Urothelium cell line (cell line): Measurements from ENCODE around the gene RGS3.
"Not testable (repeated sequence)": the region's sequence is repeated elsewhere in the genome, so short reads cannot be mapped to it uniquely, and the experiment has no call there.

Source experiments
- DNase-seq: peaks from one replicate; pipeline ENCODE4 v3.0.0; 2011; ENCODE audit warnings: low spot score, mixed read lengths
- FAIRE-seq: peaks from 2 replicates; lab custom pipeline; 2011; peaks lifted over from hg19 to GRCh38; lab: Jason Lieb, UNC

Gene RGS3

DNA sequence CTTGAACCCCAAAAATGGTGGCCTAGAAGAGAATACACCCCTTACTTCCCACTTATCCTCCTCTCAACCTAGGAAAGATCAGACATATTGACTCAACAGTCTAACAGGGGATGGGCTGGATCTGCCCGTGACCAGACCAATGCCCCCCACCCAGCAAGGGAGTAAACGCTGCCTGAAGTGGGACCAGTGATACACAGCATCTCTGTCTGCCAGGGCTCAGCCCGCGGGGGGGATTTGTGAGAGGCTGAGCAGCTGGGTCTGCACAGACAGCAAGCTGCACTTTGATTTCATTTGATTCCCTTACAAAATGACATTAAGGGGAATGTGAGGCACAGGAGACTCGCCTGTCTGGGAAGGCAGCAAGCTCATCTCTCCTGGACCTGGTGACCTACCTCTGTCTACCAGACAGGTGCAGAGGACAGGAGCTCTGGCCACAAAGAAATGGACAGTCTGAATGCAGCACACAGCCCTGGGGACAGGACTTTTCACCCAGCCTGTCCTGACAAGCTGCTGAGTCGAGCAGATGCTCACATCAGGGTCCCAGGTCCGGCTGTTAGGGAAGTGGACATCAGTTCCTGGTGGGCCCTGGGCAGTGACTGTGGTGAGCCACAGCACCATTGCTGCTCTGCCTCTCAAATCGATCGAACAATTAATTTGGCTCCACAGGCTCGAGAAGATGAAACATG, 79.9 kb downstream of the RGS3 start:
- DNase-seq (no peak), FAIRE-seq (no peak)

DNA sequence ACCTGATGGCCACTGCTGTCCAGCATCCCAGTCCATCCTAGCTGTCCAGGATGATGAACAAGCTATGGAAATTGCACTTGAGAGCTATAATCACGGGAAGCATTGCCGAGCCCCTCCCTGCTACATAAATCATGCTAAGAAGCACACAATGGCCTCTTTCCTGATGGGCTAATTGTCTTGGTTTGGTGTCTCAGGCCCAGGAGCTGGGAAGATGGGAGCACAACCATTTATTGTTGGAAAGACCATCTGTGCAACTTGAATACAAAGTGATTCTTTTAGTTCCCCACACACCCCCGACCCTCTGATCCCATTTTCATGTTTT, 80.4 kb downstream of the RGS3 start:
- FAIRE-seq = no peak
- no peak for DNase-seq

DNA sequence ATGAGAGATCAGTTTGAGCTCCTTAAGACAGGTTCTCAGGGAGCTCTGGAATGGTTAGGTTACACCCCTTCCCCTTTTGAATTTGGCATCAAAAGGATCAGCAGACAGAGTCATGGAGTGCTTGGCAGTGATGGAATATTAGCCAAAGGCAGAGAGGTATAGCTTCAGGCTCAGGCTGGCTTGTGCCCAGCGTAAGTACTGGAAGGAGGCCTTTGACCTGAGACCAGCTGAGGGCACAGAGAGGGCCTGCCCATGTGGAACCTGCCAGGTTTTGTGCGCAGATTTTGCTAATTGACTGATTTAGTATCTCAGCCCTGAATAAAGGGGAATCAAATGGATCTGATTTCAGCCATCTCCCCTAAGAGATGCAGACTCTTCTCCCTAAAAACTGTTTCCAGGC, 81.5 kb downstream of the RGS3 start:
- DNase-seq (no peak), FAIRE-seq (no peak)

DNA sequence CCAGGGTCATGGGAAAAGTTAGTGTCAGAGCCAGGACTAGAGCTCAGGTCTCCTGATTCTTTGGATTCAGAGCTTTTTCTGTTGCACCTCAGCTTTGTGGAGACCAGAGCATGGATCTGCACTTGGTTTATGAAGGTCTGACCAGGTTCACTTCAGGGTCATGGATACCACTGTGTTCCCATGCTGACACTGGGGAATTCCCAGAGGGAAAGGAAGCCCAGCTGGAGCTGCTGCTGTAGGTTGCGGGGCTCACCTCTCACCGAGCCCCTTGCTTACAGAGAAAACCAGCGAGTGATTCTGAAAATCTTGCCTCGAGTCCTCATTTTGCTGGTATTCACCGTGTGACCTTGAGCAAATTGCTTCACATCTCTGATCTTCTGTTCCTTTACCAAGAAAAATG, 83.0 kb downstream of the RGS3 start:
- FAIRE-seq = no peak
- no peak for DNase-seq

DNA sequence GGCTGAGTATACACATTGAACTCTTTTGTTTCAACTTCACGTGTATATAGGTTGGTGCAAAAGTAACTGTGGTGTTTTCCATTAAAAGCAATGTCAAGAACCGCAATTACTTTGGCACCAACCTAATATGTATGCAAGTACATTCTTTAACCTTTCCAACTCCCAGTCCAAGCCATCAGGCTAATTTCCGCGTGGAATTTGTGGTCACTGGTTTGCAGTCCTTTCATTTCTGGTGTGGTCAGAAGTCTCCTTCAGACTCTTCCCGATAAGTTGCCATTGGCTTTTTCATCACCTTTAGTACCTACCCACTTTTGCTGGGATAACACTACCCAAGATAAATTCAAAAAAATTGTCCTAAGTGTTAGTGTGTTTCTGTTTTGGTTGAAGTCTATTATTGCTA, 84.0 kb downstream of the RGS3 start:
- FAIRE-seq (no peak), DNase-seq (no peak)

DNA sequence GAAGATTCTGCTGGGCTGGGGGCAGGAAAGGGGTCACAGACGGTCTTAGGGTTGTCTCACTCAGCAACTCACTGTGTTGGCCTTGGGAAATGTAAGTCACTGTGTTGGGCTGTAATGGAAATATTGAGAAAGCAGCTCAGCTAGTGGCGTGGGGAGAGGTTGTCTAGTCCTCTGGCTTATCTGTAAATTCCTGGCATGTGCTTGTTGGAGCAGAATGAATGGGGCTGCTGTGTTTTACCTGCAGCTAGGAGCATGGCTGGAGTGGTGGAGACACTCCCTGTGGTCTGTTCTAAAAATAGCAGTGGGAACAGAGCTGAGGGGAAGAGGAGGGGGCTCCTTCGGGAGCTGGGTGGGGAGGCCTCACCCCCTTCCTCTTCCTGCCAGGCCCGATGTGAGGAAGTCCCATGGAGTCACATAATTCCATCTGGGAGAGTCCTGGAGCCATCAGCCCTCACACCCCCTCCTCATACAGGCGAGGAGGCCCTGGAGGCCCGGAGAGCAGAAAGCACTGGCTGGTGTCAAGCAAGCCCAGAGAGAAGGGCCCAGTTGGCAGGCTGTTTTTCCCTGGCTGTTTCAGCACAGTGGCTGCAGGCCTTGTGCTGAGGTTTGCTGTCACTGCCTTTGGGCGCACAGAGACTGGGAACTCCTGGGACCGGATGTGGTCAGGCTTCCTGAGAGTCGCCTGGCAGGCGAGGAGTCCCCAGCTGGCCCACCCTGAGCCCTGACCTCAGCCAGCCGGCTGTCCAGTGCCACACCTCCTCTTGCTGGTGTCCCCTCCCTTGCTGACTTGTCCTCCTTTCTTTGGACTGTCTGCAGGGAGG, 84.9 kb downstream of the RGS3 start:
- DNase-seq (peak; percentile 57), FAIRE-seq (no peak)

DNA sequence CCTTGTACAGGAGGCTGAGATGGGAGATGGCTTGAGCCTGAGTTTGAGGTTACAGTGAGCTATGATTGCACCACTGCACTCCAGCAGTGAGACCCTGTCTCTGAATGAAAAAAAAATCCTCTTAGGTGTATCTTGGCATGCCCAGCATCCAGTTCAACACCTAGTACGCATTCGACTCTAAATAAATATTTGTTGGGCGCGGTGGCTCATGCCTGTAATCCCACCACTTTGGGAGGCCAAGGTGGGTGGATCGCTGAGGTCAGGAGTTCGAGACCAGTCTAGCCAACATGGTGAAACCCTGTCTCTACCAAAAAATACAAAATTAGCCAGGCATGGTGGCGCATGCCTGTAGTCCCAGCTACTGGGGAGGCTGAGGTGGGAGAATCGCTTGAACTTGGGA, 86.4 kb downstream of the RGS3 start:
- DNase-seq, FAIRE-seq: not testable (repeated sequence)

DNA sequence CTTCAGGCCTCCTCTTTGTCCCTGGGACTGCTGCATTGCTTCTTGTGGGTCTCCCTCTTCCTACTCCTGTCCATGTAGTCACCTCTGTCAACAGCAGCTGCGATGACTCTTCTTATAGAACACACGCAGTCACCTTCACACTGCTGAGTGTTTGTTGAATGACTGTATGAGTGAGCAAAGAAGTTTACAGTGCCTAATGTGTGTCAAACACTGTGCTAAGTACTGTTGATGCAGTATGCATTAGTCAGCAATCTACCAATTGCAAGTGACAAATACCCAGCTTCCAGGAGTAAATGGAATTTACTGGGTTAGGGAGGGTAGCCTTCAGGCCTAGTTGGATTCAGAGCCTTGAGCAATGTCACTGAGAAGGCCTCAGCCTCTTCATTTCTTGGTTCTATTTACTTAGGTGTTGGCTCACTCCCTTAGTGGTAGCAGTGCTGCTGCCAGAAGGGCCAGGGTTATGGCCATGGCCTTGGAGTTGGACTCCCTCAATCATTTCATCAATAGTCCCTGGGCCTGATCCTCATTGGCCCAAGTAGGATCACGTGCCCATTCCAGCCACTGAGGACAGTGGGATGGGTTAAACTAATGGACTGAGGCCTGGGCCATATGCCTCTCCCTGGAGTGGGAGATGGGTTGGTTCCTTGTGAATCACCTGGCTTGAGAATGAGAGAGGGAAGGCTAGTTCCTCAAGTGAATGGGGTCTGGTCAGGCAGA, 93.5 kb downstream of the RGS3 start:
- no peak for DNase-seq
- FAIRE-seq = no peak

DNA sequence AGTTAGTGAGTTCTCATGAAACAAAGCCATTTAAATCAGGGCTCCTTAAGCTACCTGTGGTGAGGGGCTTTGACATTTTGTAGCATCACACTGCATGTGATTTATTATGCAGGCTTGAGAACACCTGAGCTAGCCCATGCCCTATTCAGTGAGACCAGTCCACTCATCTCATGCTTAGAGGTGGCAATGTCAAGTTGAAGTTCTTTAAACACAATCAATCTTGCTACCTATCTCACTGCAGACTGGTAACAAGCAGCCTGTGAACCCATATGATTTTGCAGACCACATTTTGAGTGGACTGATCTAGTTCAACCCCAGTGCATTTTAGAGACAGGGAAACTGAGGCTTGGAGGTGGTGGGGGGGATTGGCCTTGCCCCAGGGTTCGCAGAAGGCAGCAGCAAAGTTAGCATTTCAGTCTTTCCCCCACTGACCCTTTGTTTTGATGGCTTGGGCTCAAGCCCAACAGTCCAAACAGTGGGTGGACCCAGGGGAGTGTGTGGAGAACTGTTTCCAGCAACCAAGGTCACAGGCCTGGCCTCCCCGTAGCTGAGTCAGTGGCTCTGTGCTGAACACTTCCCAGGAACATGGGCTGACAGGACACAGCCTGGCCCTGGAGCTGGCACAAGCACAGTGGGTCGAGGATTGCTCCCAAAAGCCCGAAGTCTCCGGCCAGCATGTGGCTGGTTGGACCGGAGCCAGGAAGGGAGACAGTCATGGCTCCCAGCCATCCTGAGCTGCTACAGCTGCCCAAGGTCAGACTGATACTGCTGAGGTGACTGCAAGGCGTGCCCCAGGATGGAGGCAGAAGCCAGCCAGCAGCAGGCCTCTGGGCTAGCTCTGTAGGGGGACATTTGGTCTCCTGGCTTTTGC, 95.3 kb downstream of the RGS3 start:
- DNase-seq (no peak), FAIRE-seq (no peak)

DNA sequence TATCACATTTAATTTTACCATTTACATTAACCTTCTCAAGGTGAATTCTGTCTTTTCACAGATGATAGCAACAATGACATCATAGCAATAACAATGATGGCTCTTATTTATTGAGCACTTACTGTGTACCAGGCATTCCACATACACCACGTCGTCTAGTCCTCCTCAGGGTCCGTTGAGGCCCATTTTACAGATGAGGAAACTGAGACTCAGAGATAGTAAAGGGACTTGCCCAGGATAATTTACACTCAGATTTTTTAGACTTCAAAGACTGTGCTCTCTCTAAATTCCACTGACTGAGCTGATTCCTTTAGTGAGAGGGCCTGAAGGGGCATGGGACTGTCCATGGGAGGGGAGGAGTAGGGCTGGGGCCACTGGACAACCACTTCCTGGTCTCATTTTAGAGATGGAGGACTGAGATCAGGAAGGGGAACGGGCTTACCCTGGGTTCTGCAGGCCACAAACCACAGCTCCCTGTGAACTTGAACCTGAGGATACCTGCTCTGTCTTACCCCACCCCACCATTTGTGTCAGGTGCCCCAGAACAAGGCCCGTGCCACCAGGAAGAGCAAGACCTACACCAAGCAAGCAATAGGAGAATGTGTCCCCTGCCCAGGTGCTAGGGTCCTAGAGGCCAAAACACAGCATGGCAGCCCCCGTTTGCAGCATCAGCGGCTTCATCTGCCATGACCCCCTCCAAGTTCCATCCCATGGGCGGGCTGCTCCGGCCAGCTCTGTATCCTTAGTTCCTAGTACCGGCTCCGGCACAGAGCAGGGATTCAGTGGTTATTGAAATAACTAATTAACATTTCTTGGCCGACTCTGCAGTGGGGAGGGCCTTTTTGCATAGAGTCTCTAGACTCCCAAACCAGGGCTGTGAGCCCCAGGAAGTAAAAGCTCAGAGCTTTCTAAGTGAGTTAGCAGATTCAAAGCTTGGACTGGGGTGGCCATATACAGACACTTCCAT, 96.6 kb downstream of the RGS3 start:
- no peak for FAIRE-seq
- DNase-seq = no peak

DNA sequence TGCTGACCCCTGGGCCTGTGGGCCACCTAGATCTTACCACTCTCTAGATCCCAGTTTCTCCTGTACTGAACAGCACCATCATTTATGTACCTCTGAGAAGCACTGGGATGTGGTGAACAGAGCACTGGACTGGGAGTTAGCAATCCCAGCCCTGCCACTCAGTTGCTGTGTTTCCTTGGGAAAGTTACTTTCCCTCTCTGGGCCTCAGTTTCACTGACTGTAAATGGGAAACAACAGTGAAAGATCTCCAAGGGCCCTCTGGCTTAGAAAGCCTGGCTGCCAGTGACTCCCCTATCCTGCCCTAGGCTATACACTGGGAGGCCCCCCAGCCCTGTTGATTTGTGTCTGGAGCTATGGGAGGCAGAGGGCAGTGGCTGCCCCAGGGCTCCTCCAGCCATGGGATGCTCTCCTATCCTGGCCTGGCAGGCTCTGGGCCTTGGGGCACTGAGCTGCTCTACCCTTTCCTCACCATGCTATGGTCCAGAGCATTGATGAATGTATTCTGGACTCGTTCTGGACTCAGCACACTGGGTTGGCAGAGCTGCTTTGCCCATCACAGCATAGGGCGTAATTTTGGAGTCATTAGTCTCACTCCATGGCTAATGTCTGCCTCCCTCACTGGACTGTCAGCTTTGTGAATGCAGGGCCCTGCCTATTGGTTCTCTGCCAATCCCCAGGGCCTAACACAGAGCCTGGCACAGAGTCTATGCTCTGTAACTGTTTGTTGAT, 99.3 kb downstream of the RGS3 start:
- DNase-seq (no peak), FAIRE-seq (no peak)

DNA sequence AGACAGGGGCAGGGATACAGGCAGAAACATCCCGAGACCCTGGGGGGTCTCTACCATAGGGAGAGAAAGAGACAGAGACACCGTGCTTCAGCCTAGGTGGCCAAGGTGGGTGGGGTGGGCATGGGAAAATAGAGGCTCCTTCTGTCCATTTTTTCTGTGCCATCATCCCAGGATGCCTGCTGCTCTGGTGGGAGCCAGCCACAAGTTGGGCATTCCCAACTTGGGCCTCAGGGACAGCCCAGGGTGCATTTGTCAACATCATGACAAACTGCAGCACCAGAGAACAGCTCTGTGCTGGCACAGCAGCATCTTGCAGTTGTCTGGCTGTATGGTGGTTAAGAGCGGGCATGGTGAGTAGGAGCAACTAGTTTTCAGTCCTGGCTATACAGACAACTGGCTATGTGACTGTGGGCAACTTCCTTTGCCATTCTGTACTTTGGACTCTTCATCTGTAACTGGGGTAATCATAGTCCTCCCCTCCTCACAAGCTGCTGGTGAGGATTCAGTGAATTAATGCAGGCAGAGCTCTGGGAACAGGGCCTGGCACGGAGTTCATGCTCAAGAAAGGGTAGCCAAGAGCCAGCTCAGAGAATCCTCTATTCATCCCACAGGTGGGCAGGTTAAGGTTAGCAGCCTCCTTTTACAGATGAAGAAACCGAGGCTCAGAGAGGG, 100.4 kb downstream of the RGS3 start:
- FAIRE-seq = no peak
- DNase-seq = no peak

DNA sequence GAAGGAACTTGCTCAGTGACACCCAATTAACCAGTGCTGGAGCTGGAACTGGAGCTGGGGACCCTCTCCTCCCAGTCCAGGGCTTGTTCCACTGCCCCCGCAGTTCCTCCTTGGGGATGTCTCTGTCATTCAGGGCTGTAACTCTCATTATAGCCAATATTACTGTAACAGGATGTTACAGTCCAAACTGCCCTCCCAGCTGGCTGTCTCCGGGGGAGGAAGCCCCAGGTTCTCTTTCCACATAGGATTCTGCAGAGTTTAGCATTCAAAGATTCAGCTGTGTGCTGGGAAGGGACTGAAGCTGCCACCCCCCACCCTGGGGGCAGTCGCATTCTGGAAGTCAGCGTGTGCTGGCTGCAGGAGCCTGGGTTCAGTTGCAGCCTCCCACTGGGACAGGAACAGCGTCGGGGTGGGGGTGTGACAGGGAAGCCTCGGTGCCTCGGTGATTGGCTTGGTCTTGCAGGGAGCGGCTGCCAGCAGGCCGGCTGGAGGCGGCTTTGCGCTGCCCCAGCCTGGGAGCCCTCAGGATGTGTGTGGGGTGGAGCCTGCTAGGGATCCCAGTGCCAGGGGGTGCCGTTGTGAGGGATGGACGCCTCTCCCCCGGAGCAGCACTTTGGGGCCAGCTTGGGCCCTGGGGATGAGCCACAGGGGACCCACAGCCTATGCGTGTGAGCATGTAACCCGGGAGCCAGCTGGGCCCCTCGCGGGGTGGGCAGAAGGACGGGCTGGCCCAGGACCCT, 101.1 kb downstream of the RGS3 start:
- FAIRE-seq (no peak), DNase-seq (peak; percentile 85)

DNA sequence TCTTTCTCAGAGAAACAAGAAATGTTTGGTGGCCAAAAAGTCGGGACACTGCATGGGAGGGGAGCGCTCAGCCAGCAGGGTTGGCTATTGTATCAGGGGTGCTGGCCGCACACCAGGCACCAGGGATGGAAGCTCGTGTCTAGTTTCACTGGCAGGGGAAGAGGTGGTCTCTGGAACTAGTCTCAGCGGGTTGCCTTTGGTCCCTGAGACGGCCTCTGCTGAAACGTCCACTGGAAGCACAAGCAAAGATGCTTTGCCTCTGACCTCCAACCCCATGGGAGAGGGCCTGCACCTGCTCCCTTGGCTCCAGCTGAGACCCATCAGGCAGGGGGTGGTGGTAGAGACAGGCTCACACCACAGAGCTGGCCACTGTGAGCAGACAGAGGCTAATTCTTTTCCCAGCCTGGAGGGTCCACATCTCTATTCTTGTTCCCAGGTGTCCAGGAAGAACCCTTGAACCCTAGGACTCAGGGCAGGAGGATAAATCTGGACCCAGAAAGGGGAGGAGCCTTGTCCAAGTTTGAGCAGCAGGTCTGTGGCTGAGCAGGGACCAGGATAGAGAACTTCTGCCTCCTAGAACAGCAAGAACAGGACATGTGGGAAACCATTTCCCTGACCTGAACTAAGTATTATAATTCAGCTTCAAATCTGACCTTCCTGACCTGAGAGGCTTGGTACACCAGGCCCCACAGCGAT, 102.6 kb downstream of the RGS3 start:
- no peak for FAIRE-seq
- DNase-seq = no peak

DNA sequence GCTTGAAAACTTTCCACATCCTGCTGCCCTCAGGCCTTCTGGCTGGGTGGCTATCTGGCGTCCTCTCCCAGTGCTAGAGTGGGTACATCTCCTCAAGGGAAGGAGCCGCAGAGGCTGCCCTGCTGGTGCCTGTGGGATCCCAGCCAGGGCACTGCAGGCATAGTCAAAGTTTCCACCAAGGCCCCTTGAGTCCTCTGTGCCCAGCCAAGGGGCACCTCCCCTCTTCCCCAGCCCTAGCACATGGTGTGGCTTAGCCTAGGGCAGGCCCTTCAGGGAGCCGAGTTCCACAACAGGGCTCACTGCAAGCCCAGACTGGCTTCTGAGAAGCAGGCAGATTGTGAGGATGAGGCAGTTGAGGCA, 103.2 kb downstream of the RGS3 start:
- FAIRE-seq (no peak), DNase-seq (no peak)

DNA sequence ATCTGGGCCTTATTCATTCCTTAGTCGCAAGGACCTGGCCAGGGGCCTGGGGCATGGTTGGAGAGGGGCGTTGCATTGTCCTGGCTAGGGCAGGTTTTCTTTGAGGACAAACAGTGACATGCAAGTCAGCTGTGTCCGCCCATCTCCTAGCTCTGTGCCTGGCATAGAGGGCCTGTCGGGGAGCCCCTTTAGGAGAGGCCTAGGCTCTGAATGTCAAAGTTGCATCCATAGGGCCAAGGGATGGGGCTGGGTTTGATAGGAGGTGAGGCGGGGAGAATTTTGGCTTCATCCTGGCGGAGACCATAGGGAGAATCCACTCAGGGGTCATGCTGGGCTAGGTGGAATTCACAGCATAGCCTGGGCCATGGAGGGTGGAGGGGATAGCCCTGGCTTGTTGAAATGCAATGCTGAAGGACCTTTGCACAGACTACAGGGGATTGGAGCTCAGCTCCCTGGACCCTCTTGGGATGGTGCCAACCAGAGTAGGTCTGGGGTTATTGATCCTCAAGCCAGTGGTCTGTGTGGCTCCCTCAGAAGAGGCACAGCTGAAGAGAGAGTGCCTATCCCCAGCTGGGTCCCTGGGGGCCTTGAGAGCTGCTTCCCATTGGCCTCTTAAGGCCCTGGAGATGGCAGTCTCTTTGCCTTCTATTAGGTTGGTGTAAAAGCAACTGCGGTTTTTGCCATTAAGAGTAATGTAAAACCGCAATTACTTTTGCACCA, 104.0 kb downstream of the RGS3 start:
- no peak for DNase-seq
- FAIRE-seq = no peak

DNA sequence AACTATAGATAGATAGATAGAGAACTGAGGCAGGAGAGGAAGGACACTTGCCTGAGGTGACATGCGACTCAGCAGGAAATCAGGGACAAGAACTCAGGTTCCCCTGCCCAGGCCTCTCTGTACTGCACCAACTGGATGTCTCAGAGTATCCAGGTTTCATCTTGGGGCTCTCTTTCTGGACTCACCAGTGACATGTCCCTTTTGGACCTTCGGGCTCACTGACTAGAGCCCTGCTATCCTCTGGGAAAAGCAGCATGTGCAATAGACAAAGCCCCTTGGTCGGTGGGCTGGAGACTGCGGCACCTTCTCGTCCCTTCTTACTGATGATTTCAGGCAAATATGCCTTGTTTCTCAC, 104.5 kb downstream of the RGS3 start:
- FAIRE-seq (no peak), DNase-seq (no peak)
